HEK293 (cell line): ENCODE measurements around the gene MAPT.

Source experiments
- GLIS1 ChIP-seq: fragments of 450-650 bp; formaldehyde crosslinking; IDR thresholded peaks from 2 replicates; pipeline ENCODE4 v1.5.1; 2016; ENCODE audit warnings: missing biosample characterization, missing genetic modification characterization
- GLIS2 ChIP-seq: fragments of 450-650 bp; formaldehyde crosslinking; IDR thresholded peaks from 2 replicates; pipeline ENCODE4 v1.5.1; 2016; ENCODE audit warnings: missing biosample characterization, missing genetic modification characterization
- MYNN ChIP-seq: fragments of 450-650 bp; formaldehyde crosslinking; IDR thresholded peaks from 2 replicates; pipeline ENCODE4 v1.5.1; 2016; ENCODE audit warnings: missing biosample characterization, missing genetic modification characterization, borderline replicate concordance
- REPIN1 ChIP-seq: fragments of 450-650 bp; formaldehyde crosslinking; IDR thresholded peaks from 2 replicates; pipeline ENCODE4 v1.5.1; 2017; ENCODE audit warnings: missing biosample characterization, missing genetic modification characterization, low read depth
- ZBTB21 ChIP-seq: fragments of 450-650 bp; formaldehyde crosslinking; IDR thresholded peaks from 2 replicates; pipeline ENCODE4 v1.5.1; 2017; ENCODE audit warnings: missing biosample characterization, missing genetic modification characterization
- ZBTB48 ChIP-seq: fragments of 450-650 bp; formaldehyde crosslinking; IDR thresholded peaks from 2 replicates; pipeline ENCODE4 v1.5.1; 2016; ENCODE audit warnings: missing biosample characterization, missing genetic modification characterization
- ZEB2 ChIP-seq: fragments of 450-650 bp; formaldehyde crosslinking; IDR thresholded peaks from 2 replicates; pipeline ENCODE4 v1.5.1; 2016; ENCODE audit warnings: missing biosample characterization, missing genetic modification characterization
- ZFP3 ChIP-seq: fragments of 450-650 bp; formaldehyde crosslinking; IDR thresholded peaks from 2 replicates; pipeline ENCODE4 v1.5.1; 2016; ENCODE audit warnings: low read depth, missing biosample characterization, missing genetic modification characterization
- ZNF2 ChIP-seq: fragments of 450-650 bp; formaldehyde crosslinking; IDR thresholded peaks from 2 replicates; pipeline ENCODE4 v1.5.1; 2016; ENCODE audit warnings: missing biosample characterization, missing genetic modification characterization
- ZNF239 ChIP-seq: fragments of 450-650 bp; formaldehyde crosslinking; IDR thresholded peaks from 2 replicates; pipeline ENCODE4 v1.5.1; 2016; ENCODE audit warnings: missing biosample characterization, missing genetic modification characterization
- ZNF335 ChIP-seq: fragments of 450-650 bp; formaldehyde crosslinking; conservative IDR thresholded peaks from 2 replicates; pipeline ENCODE4 v1.5.1; 2016; ENCODE audit warnings: missing biosample characterization, missing genetic modification characterization
- ZNF394 ChIP-seq: fragments of 450-650 bp; formaldehyde crosslinking; IDR thresholded peaks from 2 replicates; pipeline ENCODE4 v1.5.1; 2016; ENCODE audit warnings: missing biosample characterization, missing genetic modification characterization, mild to moderate bottlenecking, moderate library complexity, borderline replicate concordance
- ZNF404 ChIP-seq: fragments of 450-650 bp; formaldehyde crosslinking; IDR thresholded peaks from 2 replicates; pipeline ENCODE4 v1.5.1; 2017; ENCODE audit warnings: missing biosample characterization, missing genetic modification characterization
- ZNF501 ChIP-seq: fragments of 450-650 bp; formaldehyde crosslinking; IDR thresholded peaks from 2 replicates; pipeline ENCODE4 v1.5.1; 2016; ENCODE audit warnings: missing biosample characterization, missing genetic modification characterization
- ZNF561 ChIP-seq: fragments of 450-650 bp; IDR thresholded peaks from 2 replicates; pipeline ENCODE4 v1.5.1; 2018; ENCODE audit warnings: missing biosample characterization, missing genetic modification characterization, borderline replicate concordance
- TF ChIP-seq, protein P1 (sequence below): fragments of 450-650 bp; formaldehyde crosslinking; conservative IDR thresholded peaks from 2 replicates; pipeline ENCODE4 v1.5.1; 2016; ENCODE audit warnings: low read depth, missing biosample characterization, missing genetic modification characterization
- TF ChIP-seq, protein P2 (sequence below): fragments of 450-650 bp; formaldehyde crosslinking; IDR thresholded peaks from 2 replicates; pipeline ENCODE4 v1.5.1; 2016; ENCODE audit warnings: missing biosample characterization, missing genetic modification characterization, low read depth
- TF ChIP-seq, protein P3 (sequence below): fragments of 450-650 bp; formaldehyde crosslinking; optimal IDR thresholded peaks from 2 replicates; pipeline ENCODE3; 2016; ENCODE audit warnings: missing biosample characterization, mild to moderate bottlenecking, missing genetic modification characterization
- TF ChIP-seq, protein P4 (sequence below): fragments of 450-650 bp; formaldehyde crosslinking; IDR thresholded peaks from 2 replicates; pipeline ENCODE4 v1.5.1; 2016; ENCODE audit warnings: missing biosample characterization, missing genetic modification characterization
- TF ChIP-seq, protein P5 (sequence below): fragments of 450-650 bp; formaldehyde crosslinking; IDR thresholded peaks from 2 replicates; pipeline ENCODE4 v1.5.1; 2016; ENCODE audit warnings: missing biosample characterization, missing genetic modification characterization
- TF ChIP-seq, protein P6 (sequence below): fragments of 450-650 bp; formaldehyde crosslinking; IDR thresholded peaks from 2 replicates; pipeline ENCODE4 v1.5.1; 2016; ENCODE audit warnings: missing biosample characterization, missing genetic modification characterization, borderline replicate concordance

Gene MAPT

DNA sequence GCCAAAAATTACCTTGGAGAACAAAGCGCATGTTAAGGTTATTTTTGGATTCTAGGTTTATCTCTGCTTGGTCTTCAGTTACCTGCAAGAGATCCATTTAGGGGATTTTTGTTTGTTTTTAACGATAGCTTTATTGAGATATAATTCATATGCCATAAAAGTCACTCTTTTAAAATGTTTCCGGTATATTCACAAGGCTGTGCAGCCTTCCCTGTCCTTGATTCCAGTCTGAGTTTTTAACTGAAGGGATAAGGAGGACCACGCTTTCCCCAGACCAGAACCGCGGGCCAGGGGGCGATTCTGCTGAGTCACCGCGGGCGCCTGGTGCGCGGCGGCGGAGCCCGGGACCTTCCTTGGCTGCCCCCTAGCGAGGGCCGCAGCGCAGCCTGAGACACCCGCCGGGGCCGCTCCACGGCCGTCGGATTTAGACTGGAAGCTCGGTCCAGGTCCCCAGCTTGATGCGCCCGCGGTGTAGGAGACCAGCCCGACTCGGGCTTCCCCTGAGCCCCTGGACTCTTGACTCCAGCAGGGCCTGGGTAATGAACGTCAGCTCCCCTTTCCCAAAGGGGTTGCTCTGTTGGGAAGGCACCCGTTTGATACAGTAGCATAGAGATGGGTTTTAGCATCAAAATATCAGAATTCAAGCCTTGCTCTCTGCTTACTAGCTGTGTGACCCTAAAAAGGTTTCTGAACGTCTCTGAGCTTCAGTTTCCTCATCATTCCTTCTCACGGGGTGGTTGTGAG is 54.7 kb downstream of the MAPT start (continued):
- TF ChIP-seq ZBTB48 (tag by site-specific recombination), result 0 out of 2 replicates have a peak, but pooled peaks have one; percentile 56
- TF ChIP-seq, protein P1, sequence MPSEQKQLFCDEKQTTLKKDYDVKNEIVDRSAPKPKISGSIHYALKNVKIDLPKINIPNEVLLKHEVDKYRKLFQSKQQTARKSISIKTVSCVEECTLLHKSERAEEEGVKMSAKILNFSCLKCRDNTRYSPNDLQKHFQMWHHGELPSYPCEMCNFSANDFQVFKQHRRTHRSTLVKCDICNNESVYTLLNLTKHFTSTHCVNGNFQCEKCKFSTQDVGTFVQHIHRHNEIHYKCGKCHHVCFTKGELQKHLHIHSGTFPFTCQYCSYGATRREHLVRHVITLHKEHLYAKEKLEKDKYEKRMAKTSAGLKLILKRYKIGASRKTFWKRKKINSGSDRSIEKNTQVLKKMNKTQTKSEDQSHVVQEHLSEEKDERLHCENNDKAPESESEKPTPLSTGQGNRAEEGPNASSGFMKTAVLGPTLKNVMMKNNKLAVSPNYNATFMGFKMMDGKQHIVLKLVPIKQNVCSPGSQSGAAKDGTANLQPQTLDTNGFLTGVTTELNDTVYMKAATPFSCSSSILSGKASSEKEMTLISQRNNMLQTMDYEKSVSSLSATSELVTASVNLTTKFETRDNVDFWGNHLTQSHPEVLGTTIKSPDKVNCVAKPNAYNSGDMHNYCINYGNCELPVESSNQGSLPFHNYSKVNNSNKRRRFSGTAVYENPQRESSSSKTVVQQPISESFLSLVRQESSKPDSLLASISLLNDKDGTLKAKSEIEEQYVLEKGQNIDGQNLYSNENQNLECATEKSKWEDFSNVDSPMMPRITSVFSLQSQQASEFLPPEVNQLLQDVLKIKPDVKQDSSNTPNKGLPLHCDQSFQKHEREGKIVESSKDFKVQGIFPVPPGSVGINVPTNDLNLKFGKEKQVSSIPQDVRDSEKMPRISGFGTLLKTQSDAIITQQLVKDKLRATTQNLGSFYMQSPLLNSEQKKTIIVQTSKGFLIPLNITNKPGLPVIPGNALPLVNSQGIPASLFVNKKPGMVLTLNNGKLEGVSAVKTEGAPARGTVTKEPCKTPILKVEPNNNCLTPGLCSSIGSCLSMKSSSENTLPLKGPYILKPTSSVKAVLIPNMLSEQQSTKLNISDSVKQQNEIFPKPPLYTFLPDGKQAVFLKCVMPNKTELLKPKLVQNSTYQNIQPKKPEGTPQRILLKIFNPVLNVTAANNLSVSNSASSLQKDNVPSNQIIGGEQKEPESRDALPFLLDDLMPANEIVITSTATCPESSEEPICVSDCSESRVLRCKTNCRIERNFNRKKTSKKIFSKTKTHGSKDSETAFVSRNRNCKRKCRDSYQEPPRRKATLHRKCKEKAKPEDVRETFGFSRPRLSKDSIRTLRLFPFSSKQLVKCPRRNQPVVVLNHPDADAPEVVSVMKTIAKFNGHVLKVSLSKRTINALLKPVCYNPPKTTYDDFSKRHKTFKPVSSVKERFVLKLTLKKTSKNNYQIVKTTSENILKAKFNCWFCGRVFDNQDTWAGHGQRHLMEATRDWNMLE (tag by site-specific recombination), result no peak
- TF ChIP-seq ZNF394 (tag by site-specific recombination), result no peak
- TF ChIP-seq ZFP3 (tag by site-specific recombination), result no peak
- no peak for TF ChIP-seq ZNF2 (tag by site-specific recombination)
- 0 out of 2 replicates have a peak, but pooled peaks have one; percentile 49 for TF ChIP-seq ZNF561 (tag by site-specific recombination)
- no peak for TF ChIP-seq MYNN (tag by site-specific recombination)
- TF ChIP-seq, protein P2, sequence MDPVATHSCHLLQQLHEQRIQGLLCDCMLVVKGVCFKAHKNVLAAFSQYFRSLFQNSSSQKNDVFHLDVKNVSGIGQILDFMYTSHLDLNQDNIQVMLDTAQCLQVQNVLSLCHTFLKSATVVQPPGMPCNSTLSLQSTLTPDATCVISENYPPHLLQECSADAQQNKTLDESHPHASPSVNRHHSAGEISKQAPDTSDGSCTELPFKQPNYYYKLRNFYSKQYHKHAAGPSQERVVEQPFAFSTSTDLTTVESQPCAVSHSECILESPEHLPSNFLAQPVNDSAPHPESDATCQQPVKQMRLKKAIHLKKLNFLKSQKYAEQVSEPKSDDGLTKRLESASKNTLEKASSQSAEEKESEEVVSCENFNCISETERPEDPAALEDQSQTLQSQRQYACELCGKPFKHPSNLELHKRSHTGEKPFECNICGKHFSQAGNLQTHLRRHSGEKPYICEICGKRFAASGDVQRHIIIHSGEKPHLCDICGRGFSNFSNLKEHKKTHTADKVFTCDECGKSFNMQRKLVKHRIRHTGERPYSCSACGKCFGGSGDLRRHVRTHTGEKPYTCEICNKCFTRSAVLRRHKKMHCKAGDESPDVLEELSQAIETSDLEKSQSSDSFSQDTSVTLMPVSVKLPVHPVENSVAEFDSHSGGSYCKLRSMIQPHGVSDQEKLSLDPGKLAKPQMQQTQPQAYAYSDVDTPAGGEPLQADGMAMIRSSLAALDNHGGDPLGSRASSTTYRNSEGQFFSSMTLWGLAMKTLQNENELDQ, result no peak
- peak; percentile 81 for TF ChIP-seq GLIS1 (tag by site-specific recombination)
- TF ChIP-seq, protein P3, sequence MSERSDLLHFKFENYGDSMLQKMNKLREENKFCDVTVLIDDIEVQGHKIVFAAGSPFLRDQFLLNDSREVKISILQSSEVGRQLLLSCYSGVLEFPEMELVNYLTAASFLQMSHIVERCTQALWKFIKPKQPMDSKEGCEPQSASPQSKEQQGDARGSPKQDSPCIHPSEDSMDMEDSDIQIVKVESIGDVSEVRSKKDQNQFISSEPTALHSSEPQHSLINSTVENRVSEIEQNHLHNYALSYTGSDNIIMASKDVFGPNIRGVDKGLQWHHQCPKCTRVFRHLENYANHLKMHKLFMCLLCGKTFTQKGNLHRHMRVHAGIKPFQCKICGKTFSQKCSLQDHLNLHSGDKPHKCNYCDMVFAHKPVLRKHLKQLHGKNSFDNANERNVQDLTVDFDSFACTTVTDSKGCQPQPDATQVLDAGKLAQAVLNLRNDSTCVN (tag by site-specific recombination), result peak; percentile 61
- TF ChIP-seq, protein P4, sequence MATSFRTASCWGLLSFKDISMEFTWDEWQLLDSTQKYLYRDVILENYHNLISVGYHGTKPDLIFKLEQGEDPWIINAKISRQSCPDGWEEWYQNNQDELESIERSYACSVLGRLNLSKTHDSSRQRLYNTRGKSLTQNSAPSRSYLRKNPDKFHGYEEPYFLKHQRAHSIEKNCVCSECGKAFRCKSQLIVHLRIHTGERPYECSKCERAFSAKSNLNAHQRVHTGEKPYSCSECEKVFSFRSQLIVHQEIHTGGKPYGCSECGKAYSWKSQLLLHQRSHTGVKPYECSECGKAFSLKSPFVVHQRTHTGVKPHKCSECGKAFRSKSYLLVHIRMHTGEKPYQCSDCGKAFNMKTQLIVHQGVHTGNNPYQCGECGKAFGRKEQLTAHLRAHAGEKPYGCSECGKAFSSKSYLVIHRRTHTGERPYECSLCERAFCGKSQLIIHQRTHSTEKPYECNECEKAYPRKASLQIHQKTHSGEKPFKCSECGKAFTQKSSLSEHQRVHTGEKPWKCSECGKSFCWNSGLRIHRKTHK, result no peak
- no peak for TF ChIP-seq ZNF404
- no peak for TF ChIP-seq ZBTB21 (tag by site-specific recombination)
- TF ChIP-seq, protein P5, sequence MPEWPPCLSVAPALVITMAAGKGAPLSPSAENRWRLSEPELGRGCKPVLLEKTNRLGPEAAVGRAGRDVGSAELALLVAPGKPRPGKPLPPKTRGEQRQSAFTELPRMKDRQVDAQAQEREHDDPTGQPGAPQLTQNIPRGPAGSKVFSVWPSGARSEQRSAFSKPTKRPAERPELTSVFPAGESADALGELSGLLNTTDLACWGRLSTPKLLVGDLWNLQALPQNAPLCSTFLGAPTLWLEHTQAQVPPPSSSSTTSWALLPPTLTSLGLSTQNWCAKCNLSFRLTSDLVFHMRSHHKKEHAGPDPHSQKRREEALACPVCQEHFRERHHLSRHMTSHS (tag by site-specific recombination), result no peak
- TF ChIP-seq ZNF335 (tag by site-specific recombination), result 0 out of 2 replicates have a peak, but pooled peaks have one; percentile 28
- no peak for TF ChIP-seq ZNF239 (tag by site-specific recombination)
- no peak for TF ChIP-seq REPIN1
- TF ChIP-seq ZEB2 (tag by site-specific recombination), result peak; percentile 63
- no peak for TF ChIP-seq ZNF501 (tag by site-specific recombination)
- TF ChIP-seq, protein P6, sequence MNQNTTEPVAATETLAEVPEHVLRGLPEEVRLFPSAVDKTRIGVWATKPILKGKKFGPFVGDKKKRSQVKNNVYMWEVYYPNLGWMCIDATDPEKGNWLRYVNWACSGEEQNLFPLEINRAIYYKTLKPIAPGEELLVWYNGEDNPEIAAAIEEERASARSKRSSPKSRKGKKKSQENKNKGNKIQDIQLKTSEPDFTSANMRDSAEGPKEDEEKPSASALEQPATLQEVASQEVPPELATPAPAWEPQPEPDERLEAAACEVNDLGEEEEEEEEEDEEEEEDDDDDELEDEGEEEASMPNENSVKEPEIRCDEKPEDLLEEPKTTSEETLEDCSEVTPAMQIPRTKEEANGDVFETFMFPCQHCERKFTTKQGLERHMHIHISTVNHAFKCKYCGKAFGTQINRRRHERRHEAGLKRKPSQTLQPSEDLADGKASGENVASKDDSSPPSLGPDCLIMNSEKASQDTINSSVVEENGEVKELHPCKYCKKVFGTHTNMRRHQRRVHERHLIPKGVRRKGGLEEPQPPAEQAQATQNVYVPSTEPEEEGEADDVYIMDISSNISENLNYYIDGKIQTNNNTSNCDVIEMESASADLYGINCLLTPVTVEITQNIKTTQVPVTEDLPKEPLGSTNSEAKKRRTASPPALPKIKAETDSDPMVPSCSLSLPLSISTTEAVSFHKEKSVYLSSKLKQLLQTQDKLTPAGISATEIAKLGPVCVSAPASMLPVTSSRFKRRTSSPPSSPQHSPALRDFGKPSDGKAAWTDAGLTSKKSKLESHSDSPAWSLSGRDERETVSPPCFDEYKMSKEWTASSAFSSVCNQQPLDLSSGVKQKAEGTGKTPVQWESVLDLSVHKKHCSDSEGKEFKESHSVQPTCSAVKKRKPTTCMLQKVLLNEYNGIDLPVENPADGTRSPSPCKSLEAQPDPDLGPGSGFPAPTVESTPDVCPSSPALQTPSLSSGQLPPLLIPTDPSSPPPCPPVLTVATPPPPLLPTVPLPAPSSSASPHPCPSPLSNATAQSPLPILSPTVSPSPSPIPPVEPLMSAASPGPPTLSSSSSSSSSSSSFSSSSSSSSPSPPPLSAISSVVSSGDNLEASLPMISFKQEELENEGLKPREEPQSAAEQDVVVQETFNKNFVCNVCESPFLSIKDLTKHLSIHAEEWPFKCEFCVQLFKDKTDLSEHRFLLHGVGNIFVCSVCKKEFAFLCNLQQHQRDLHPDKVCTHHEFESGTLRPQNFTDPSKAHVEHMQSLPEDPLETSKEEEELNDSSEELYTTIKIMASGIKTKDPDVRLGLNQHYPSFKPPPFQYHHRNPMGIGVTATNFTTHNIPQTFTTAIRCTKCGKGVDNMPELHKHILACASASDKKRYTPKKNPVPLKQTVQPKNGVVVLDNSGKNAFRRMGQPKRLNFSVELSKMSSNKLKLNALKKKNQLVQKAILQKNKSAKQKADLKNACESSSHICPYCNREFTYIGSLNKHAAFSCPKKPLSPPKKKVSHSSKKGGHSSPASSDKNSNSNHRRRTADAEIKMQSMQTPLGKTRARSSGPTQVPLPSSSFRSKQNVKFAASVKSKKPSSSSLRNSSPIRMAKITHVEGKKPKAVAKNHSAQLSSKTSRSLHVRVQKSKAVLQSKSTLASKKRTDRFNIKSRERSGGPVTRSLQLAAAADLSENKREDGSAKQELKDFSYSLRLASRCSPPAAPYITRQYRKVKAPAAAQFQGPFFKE, result no peak
- peak; percentile 86 for TF ChIP-seq GLIS2 (tag by site-specific recombination)
